Medulla oblongata (tissue), 1 donor: ENCODE measurements around the gene CRTC3.

Experiments used
- DNase-seq: peaks from one replicate; pipeline ENCODE4 v3.0.0-alpha.2; 2015; ENCODE audit errors: extremely low spot score

CRTC3 gene

GRCh38 chr15:90562669-90563068, 32.9 kb downstream of the CRTC3 start:
- DNase-seq: no peak

GRCh38 chr15:90563463-90563862, 33.7 kb downstream of the CRTC3 start:
- no peak for DNase-seq

- peak; percentile 59 for DNase-seq
Measured at GRCh38 chr15:90564051-90564450, 34.3 kb downstream of the CRTC3 start.

GRCh38 chr15:90564590-90564989, 34.9 kb downstream of the CRTC3 start:
- no peak for DNase-seq

GRCh38 chr15:90565866-90566265, 36.1 kb downstream of the CRTC3 start:
- DNase-seq: no peak

- DNase-seq: no peak
Measured at GRCh38 chr15:90570643-90571042, 40.9 kb downstream of the CRTC3 start.

- DNase-seq: peak; percentile 95
Measured at GRCh38 chr15:90571063-90571541, 41.4 kb downstream of the CRTC3 start.

- no peak for DNase-seq
Measured at GRCh38 chr15:90572893-90573292, 43.2 kb downstream of the CRTC3 start.

GRCh38 chr15:90576711-90577389, 47.1 kb downstream of the CRTC3 start:
- DNase-seq: no peak

GRCh38 chr15:90579213-90579612, 49.5 kb downstream of the CRTC3 start:
- no peak for DNase-seq

GRCh38 chr15:90580099-90580498, 50.4 kb downstream of the CRTC3 start:
- DNase-seq: no peak

GRCh38 chr15:90580541-90580940, 50.8 kb downstream of the CRTC3 start:
- no peak for DNase-seq

DNA sequence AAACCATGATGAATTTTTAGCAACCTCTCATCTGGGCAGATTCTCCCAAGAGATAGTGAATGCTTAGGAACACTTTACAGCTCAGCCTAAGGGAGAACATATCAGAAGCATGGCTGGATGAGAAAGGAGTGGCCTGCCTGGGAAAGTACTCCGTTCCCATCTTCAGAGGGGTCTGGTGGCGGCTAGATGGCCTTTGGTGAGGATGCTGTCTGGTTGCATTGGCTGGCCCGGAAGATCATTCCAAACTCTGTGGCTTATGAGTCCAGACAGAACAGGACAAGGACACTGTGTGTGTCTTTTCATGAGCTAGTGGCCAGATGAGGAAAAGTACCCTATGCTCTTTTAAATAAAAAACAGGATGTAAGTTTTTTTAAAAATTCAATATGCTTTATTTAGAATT, 51.2 kb downstream of the CRTC3 start:
- DNase-seq: no peak

DNA sequence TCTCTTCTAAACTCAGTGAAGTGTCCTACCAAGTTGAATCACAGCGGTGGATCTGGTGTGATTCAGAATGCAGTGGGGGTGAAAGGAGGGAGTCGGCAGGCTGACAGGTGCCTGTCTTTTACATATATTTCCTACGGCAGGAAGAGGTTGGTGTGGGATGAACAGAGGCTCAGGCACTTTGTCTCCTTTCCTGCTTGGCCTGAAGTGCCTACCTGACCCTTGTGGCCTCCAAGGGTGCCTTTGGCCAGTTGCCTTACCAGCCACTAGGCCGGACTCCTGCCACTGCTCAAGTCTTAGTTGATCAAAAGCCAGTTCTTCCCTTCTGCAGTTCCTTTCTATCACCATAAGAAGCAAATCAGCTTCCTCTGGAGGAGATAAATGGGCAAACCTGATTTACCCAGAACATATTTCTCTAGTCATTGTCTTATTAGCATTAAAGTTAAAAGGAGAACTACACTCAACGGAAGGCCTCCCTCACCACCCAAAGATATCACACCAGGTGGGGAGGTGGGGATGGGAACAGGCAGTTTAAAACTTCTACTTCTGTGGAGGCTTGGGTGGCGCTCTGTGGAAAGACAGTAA, 52.1 kb downstream of the CRTC3 start:
- no peak for DNase-seq

DNA sequence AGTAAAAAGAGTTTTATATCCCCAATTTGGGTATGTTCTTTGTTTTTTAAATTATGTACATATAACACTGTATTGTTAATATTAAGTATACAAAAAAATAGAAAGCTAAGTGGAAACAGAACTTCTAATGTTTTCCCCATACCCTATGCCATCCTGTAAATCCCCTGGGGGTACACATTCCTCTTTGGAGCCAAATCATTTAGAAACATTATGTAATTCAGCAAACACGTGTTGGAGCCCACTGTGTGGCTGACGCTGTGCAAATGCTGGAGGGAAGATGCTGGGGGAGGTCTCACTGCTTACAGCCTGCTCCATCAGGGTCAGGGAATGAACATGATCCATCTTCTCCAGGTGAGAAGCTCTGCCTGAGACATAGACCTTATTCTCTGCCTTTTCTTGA, 52.8 kb downstream of the CRTC3 start:
- no peak for DNase-seq

DNA sequence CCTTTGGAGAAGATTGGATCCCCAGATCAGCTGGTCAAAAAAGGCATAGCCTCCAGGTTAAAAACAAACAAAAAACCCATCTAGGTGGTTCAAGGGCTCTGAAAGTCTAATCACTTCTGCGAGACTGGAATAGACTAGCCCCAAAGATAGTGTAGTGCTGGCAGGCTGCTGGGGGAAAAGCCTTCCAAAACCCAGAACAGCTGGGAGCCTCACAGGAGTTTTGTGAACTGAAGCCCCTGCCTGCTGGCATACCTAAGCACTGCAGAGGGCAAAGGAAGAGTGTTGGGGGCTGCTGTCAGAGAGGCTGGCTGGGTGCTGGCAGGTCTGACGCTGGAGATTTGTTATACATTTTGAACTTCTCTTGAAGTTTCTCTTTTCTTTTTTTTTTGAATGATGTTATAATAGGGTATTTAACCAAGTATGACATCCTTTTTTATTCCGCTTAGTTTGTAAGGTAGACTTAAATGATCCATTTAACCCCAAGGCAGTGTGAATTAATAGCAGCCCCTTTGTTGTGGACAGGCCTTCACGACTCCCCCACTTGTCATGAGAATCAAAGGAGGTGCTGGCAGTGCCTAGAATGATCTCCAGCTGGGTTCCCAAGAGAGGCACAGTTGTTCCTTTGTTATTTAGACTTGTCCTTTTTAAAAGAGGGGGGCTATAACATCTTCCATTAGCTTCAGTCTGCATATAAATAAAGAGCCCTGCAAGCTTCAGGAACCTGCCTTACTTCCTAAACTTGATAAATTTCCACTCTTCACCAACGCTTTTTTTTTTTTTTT, 53.9 kb downstream of the CRTC3 start:
- DNase-seq: peak; percentile 92

DNA sequence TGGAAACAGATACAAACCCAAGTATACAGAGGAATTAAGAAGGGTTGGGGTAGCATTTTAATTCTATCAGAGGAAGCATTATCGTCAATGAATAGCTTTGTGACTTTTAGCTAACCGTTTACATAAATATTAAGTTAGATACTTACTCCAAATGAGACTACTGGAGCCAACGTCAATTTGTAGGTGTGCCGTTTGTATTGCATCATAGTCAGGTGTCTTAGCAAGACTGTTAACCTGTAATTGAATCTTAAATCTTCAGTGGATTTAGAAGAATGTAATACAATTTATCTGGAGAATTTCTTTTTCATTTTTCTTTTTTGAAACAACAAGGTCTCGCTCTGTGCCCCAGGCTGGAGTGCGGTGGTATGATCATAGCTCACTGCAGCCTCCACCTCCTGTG, 55.1 kb downstream of the CRTC3 start:
- DNase-seq: no peak

DNA sequence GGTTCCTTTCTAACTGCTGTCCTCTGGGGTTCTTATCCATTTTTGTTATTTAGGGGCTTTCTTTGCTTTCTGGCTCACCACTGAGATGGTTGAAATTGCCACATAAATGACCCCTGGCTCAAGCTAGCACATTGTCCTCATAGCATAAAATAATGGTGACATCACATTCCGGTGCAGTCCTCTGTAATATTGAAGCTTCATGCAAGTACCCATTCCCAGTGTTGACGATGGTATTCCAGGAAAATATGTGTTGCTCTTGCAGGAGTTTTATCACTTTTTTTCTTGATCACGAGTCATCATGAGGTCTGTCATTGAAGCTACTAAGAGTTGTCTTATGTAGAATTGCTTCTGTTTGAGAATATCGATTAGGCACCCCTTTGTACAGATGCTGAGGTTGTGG, 56.1 kb downstream of the CRTC3 start:
- no peak for DNase-seq

GRCh38 chr15:90586948-90587347, 57.2 kb downstream of the CRTC3 start:
- DNase-seq: no peak

DNA sequence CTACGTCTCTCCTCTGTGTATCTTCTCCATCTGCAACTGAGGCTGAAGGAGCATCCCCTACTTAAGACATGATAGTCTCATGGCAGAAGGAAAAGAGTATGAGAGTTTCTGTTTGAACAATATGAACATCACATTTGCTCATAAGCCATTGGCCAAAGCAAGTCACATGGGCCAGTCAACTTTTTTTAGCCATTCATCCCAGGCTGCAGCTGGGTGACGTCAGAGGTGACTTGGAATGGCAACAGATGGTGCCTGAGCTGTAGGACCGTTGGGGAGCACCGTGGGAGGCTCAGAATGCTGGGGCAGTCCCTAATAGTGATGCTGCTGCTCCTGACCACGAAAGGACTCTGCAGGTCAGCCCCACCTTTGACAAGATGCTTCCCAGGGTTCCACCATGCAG, 58.7 kb downstream of the CRTC3 start:
- DNase-seq: no peak

GRCh38 chr15:90591524-90591923, 61.8 kb downstream of the CRTC3 start:
- DNase-seq: no peak

GRCh38 chr15:90592131-90592881, 62.6 kb downstream of the CRTC3 start:
- DNase-seq: no peak
